Nephron (organoid): Measurements from ENCODE around the gene EZR.

Source experiments
- H3K27ac Mint-ChIP-seq, 3 experiments: 2 replicates each; pipeline ENCODE4 v1.8.0; 2020; ENCODE audit warnings: mixed read lengths in 3 of 3, mild to moderate bottlenecking in 2 of 3, moderate library complexity in 1 of 3
- H3K27me3 Mint-ChIP-seq: 2 replicates; pipeline ENCODE4 v1.8.0; 2021; ENCODE audit warnings: low read depth, mild to moderate bottlenecking, moderate library complexity, mixed read lengths
- H3K36me3 Mint-ChIP-seq: 2 replicates; pipeline ENCODE4 v1.8.0; 2020; ENCODE audit warnings: low read depth, mixed read lengths
- H3K4me1 Mint-ChIP-seq: 2 replicates; pipeline ENCODE4 v1.8.0; 2020; ENCODE audit warnings: mixed read lengths
- H3K4me3 Mint-ChIP-seq, 3 experiments: 2 replicates each; pipeline ENCODE4 v1.8.0; 2020; ENCODE audit warnings: mild to moderate bottlenecking in 3 of 3, mixed read lengths in 3 of 3, moderate library complexity in 2 of 3
- H3K9me3 Mint-ChIP-seq: 2 replicates; pipeline ENCODE4 v1.8.0; 2020; ENCODE audit warnings: mixed read lengths
- TF ChIP-seq, protein P1 (sequence below), 3 experiments: fragments of 200-600 bp; sonication (generic); IDR thresholded peaks; one replicate each; pipeline ENCODE4 v1.5.0; 2021; ENCODE audit warnings: antibody characterized with exemption in 3 of 3; ENCODE audit not compliant: unreplicated experiment in 3 of 3

EZR gene

DNA sequence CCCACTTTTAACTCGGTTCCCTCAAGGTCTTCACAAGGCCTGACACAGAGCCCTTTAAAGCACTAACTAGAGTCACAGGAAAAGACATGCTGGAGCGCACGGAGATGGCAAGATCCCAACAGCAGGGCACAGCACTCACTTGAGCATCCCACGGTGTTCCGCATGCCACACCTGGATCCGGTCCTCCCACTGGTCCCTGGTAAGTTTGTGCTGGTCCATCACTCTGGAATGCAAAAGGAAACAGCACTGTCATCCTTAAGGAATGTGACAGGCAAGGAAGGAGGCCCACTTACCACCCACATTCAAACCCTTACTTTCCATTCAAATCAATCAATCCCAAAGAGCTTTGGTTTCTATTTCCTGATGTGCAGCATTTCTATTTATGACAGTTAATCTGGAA is 34.7 kb downstream of the EZR start:
- TF ChIP-seq, protein P1, sequence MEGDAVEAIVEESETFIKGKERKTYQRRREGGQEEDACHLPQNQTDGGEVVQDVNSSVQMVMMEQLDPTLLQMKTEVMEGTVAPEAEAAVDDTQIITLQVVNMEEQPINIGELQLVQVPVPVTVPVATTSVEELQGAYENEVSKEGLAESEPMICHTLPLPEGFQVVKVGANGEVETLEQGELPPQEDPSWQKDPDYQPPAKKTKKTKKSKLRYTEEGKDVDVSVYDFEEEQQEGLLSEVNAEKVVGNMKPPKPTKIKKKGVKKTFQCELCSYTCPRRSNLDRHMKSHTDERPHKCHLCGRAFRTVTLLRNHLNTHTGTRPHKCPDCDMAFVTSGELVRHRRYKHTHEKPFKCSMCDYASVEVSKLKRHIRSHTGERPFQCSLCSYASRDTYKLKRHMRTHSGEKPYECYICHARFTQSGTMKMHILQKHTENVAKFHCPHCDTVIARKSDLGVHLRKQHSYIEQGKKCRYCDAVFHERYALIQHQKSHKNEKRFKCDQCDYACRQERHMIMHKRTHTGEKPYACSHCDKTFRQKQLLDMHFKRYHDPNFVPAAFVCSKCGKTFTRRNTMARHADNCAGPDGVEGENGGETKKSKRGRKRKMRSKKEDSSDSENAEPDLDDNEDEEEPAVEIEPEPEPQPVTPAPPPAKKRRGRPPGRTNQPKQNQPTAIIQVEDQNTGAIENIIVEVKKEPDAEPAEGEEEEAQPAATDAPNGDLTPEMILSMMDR (IDR thresholded peaks at IDR 0.05; ENCODE audit: unreplicated experiment in 3 of 3), result no peak
- H3K4me3 Mint-ChIP-seq, result no peak overlapping the region
- H3K36me3 Mint-ChIP-seq, result peaks cover 69% of the 10 kb centered on the region
- no peaks in the 10 kb centered on the region for H3K9me3 Mint-ChIP-seq
- peaks cover 7% of the 10 kb centered on the region for H3K4me1 Mint-ChIP-seq
- no peaks in the 10 kb centered on the region for H3K27me3 Mint-ChIP-seq
- H3K27ac Mint-ChIP-seq, result peak overlapping the region in 1 of 3 experiments; percentile 28

DNA sequence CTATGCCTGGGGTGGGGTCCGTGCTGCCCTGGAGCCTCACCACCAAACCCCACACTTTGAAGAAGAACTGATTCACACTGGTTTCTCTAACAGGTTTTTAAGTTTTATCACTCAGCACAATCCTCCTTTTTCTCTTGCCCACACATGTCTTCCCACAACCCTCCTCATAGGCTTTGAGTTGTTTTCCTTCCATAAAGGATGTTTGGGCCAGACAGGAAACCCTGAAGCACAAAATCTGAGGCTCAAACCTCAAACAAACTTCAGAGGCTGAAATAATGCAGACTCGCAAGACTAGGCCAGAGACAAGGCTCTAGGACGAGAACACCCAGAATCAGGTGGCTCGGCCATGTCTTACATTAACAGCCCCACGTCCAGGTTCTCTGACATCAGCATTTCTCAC is 35.3 kb downstream of the EZR start:
- H3K4me3 Mint-ChIP-seq, result no peak overlapping the region
- TF ChIP-seq, protein P1 (IDR thresholded peaks at IDR 0.05; ENCODE audit: unreplicated experiment in 3 of 3), result no peak
- H3K36me3 Mint-ChIP-seq, result peaks cover 71% of the 10 kb centered on the region
- no peaks in the 10 kb centered on the region for H3K9me3 Mint-ChIP-seq
- no peaks in the 10 kb centered on the region for H3K27me3 Mint-ChIP-seq
- no peak overlapping the region for H3K27ac Mint-ChIP-seq
- H3K4me1 Mint-ChIP-seq, result peaks cover 7% of the 10 kb centered on the region

DNA sequence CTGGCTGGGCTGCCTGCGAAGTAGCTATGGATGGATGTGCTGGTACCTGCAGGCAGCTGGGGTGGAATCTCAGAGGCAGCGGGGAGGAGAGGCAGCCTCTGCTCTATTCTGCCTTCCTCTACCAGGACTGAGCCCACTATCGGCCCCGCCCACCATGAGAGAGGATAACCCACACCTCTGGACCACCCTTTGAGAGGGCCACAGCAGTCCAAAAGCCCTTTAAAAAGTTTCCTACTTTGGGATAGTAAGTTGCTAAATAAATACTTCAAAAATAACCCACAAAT is 36.1 kb downstream of the EZR start:
- Mint-ChIP-seq H3K36me3 (peaks cover 74% of the 10 kb centered on the region), H3K27ac (no peak overlapping the region), H3K4me1 (peaks cover 7% of the 10 kb centered on the region), H3K27me3 (no peaks in the 10 kb centered on the region), H3K9me3 (no peaks in the 10 kb centered on the region), H3K4me3 (no peak overlapping the region)
- TF ChIP-seq, protein P1 (IDR thresholded peaks at IDR 0.05; ENCODE audit: unreplicated experiment in 3 of 3), result no peak

DNA sequence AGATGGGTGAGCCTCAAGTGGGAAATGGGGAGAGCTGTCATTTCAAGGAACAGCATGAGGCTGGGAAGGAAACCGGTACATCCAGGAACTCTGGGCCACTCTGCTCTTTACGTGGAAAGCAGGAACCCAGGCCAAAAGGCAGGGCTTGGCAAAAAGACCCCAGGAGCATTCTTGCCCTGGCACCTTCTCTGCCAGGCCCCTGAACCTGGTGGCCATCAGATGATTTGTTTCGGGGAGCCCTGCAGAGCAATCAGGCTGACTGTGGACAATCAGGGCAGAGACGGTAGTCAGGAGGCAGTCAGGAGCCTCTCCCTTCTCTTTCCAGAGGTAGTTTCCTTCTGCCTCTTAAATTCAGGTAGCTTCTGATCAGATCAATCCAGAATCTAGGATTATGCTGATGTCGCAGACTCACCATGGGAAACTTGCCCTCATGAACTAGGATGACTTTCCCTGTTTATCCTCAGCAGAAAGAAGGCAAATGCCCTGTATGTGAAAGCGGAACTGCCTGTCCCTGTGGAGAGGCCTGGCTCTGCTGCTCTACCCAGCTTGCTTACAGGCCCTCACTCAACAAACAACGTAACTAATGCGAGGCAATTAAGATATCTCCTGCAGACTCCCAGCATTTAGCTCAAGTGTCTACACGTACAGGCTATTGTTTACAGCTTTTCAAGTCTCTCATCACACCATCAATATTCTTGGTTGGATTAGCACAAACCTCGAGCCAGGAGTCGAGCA is 36.6 kb downstream of the EZR start:
- Mint-ChIP-seq H3K27me3 (no peaks in the 10 kb centered on the region), H3K9me3 (no peaks in the 10 kb centered on the region), H3K36me3 (peaks cover 73% of the 10 kb centered on the region), H3K4me3 (no peak overlapping the region), H3K4me1 (peaks cover 7% of the 10 kb centered on the region), H3K27ac (peak overlapping the region in 1 of 3 experiments; percentile 68)
- TF ChIP-seq, protein P1 (IDR thresholded peaks at IDR 0.05; ENCODE audit: unreplicated experiment in 3 of 3), result no peak

DNA sequence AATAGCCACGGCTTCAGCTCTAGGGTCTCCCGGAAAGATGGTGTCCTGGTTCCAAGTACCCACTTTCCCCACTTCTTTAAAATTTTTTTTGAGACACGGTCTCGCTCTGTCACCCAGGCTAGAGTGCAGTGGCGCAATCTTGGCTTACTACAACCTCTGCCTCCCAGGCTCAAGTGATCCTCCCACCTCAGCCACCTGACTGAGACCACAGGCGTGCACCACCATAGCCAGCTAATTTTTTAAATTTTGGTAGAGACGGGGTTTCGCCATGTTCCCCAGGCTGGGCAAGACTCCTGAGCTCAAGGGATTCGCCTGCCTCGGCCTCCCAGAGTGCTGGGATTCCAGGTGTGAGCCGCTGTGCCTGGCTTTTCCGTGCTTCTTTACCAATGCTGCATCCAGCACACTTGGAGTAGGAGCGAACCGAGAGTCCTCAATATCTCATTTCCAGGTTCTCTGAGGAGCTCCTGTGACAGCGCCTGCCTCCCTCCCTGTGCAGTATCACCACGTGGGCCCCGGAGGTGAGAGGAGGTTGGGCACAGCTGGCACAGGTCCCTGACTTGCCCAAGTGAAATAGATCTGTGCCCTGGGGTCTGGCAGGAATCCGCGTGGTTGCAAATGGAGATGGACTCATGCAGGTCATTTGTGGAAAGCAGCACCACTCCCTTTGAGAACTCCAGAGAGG is 37.3 kb downstream of the EZR start:
- TF ChIP-seq, protein P1 (IDR thresholded peaks at IDR 0.05; ENCODE audit: unreplicated experiment in 3 of 3), result no peak
- Mint-ChIP-seq H3K27ac (peak overlapping the region; percentile 50 to 81 (median 51)), H3K27me3 (no peaks in the 10 kb centered on the region), H3K4me1 (peaks cover 7% of the 10 kb centered on the region), H3K36me3 (peaks cover 73% of the 10 kb centered on the region), H3K4me3 (no peak overlapping the region), H3K9me3 (no peaks in the 10 kb centered on the region)
